Astrocyte of the spinal cord (primary cell): ENCODE results near the gene CARNS1.
"Not testable (repeated sequence)": the region's sequence is repeated elsewhere in the genome, so short reads cannot be mapped to it uniquely, and the experiment has no call there.

Experiments used
- DNase-seq: peaks from one replicate; pipeline ENCODE4 v3.0.0; 2011; ENCODE audit warnings: low read depth, low spot score
- H3K4me3 ChIP-seq: 2 replicates; pipeline ENCODE4 v1.5.1; 2011; ENCODE audit warnings: low read depth, mild to moderate bottlenecking, low read length, moderate library complexity
- in situ Hi-C: cut with HindIII; loops from 2 replicates; pipeline ENCODE4 v1.10.0; 2017; ENCODE audit warnings: low sequenced_read_pairs
- TF ChIP-seq, protein P1 (sequence below): IDR thresholded peaks from 2 replicates; pipeline ENCODE4 v1.5.1; 2012; ENCODE audit warnings: low read depth, mild to moderate bottlenecking, low read length, inconsistent platforms

The CARNS1 gene

DNA sequence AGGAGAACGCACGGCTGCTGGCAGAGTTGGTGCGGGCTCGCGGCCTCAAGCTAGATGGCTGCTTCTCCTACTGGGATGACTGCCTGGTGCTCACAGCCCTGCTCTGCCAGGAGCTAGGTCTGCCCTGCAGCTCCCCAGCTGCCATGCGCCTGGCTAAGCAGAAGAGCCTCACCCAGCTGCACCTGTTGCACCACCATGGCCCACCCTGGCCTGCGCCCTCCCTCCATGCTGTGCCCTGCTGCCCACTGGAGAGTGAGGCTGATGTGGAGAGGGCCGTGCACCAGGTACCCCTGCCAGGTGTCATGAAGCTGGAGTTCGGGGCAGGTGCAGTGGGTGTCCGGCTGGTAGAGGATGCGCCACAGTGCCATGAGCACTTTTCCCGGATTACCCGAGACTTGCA, 8.0 kb downstream of the CARNS1 start:
- no peak for DNase-seq
- in situ Hi-C loops: no loop called here
- TF ChIP-seq, protein P1, sequence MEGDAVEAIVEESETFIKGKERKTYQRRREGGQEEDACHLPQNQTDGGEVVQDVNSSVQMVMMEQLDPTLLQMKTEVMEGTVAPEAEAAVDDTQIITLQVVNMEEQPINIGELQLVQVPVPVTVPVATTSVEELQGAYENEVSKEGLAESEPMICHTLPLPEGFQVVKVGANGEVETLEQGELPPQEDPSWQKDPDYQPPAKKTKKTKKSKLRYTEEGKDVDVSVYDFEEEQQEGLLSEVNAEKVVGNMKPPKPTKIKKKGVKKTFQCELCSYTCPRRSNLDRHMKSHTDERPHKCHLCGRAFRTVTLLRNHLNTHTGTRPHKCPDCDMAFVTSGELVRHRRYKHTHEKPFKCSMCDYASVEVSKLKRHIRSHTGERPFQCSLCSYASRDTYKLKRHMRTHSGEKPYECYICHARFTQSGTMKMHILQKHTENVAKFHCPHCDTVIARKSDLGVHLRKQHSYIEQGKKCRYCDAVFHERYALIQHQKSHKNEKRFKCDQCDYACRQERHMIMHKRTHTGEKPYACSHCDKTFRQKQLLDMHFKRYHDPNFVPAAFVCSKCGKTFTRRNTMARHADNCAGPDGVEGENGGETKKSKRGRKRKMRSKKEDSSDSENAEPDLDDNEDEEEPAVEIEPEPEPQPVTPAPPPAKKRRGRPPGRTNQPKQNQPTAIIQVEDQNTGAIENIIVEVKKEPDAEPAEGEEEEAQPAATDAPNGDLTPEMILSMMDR: no peak

DNA sequence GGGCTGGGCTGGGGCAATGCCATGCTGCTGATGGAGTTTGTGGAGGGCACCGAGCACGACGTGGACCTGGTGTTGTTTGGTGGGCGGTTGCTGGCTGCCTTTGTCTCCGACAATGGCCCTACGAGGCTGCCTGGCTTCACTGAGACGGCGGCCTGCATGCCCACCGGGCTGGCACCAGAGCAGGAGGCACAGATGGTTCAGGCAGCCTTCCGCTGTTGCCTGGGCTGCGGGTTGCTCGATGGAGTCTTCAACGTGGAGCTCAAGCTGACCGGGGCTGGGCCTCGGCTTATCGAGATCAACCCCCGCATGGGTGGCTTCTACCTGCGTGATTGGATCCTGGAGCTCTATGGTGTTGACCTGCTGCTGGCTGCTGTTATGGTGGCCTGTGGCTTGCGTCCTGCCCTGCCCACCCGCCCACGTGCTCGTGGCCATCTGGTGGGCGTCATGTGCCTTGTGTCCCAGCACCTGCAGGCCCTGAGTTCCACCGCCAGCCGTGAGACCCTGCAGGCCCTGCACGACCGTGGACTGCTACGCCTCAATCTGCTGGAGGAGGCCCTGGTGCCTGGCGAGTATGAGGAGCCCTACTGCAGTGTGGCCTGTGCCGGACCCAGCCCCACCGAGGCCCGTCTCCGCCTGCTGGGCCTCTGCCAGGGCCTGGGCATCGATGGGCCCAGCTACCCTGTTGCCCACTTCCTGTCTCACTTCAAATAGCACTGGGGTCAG, 8.6 kb downstream of the CARNS1 start:
- no peak overlapping the region for H3K4me3 ChIP-seq
- TF ChIP-seq, protein P1: no peak
- DNase-seq: no peak
- in situ Hi-C loops: no loop called here

More for the DNA sequence above, 8.0 kb downstream of the CARNS1 start:
- H3K4me3 ChIP-seq: no peak overlapping the region

DNA sequence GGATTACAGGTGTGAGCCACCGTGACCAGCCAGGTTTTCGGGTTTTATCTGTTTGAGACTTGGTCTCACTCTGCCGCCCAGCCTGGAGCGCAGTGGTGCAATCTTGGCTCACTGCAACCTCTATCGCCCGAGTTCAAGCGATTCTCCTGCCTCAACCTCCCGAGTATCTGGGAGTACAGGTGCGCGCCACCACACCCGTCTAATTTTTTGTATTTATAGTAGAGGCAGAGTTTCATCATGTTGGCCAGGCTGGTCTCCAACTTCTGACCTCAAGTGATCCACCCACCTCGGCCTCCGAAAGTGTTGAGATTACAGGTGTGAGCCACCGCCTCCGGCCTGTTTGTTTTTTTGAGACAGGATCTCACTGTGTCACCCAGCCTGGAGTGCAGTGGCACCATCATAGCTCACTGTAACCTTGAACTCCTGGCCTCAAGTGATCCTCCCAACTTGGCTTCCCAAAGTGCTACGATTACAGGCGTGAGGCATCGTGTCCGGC, 11.9 kb downstream of the CARNS1 start:
- DNase-seq, in situ Hi-C loops: not testable (repeated sequence)
- H3K4me3 ChIP-seq: peak overlapping the region; percentile 97

DNA sequence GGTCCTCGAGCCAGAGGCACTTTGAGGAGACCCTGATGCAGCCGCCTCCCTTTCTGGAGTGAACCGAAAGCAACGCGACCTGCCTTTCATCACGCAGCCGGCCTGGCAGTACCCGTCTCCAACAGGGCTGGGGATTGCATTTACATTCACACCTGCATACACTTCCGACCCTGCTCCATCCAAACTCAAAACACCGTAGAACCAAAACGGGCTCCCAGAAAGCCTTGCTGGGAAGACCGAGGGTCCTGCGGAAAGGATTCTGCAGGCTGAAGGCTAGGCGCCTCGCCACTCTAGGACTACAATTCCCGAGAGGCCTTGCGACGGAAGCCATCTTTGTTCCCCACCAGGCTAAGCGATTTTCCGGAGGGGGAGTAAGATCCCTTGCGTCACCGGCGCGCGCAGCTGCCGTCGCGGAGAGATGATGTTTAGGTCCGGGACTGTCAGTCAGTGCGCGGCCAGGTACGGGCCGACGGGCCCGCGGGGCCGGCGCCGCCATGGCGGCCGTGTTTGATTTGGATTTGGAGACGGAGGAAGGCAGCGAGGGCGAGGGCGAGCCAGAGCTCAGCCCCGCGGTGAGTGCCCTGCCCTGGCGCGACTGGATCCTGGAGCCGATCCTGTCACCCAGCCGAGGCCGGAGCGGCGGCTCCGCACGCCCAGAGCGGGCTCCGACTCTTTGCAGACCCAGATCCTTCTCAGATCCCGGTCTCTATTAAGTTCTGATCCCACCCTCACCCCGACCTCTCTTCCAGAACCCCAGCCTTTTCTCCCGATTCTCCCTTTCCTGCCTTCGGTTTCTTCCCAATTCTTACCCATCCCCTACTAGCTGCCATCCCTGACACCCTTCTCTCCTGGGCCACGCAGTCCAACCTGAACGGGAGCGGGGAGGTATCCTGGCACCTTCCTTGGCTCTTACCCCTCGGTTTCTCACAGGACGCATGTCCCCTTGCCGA, 12.8 kb downstream of the CARNS1 start, which contains the start of gene RPS6KB2:
Gene RPS6KB2 (plus strand): TSS at position 443 of the 950 bp plus-strand sequence. CDS start 52 bp downstream, at position 495.
- TF ChIP-seq, protein P1: no peak
- peak within 1 kb of the TSS; percentile 97 for H3K4me3 ChIP-seq
- DNase-seq: peak; percentile 97
- in situ Hi-C loops: no loop called here

DNA sequence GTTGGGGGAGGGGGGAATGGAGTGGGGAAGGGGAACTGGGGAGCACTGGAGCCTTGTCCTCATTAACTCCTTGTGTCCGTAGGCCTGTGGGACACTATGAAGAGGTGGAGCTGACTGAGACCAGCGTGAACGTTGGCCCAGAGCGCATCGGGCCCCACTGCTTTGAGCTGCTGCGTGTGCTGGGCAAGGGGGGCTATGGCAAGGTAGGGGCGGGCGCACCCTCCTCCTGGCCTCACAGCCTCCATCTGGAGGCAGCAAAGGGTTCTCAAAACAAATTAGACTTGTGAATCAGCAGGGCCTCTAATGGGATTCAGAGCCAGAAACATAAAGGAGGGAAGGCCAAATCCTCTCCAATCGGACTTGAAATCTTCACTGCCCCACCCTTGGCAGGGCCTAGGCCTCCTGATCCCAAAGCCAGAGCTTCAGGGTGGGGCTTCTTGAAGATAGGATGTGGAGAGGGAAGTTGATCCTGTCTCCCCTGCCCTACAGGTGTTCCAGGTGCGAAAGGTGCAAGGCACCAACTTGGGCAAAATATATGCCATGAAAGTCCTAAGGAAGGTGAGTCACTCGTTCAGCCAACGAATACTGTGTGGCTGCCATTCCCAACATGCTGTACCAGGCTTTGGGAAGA, 13.7 kb downstream of the CARNS1 start:
- H3K4me3 ChIP-seq: peak overlapping the region; percentile 97
- TF ChIP-seq, protein P1: no peak
- in situ Hi-C loops: no loop called here
- no peak for DNase-seq

DNA sequence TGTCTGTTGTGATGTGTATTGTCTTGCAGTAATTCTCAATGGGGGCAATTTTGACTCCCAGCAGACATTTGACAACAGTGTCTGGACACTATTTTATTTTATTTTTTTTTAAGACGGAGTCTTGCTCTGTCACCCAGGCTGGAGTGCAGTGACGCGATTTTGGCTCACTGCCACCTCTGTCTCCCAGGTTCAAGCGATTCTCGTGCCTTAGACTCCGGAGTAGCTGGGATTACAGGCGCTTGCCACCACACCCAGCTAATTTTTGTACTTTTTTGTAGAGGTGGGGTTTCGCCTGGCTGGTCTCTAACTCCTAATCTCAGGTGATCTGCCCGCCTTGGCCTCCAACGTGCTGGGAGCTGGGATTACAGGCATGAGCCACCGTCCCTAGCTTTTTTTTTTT, 14.2 kb downstream of the CARNS1 start:
- H3K4me3 ChIP-seq: no peak overlapping the region
- DNase-seq: no peak
- TF ChIP-seq, protein P1: no peak
- in situ Hi-C loops: no loop called here
